Measurements from ENCODE around the gene ASIP.

DNA sequence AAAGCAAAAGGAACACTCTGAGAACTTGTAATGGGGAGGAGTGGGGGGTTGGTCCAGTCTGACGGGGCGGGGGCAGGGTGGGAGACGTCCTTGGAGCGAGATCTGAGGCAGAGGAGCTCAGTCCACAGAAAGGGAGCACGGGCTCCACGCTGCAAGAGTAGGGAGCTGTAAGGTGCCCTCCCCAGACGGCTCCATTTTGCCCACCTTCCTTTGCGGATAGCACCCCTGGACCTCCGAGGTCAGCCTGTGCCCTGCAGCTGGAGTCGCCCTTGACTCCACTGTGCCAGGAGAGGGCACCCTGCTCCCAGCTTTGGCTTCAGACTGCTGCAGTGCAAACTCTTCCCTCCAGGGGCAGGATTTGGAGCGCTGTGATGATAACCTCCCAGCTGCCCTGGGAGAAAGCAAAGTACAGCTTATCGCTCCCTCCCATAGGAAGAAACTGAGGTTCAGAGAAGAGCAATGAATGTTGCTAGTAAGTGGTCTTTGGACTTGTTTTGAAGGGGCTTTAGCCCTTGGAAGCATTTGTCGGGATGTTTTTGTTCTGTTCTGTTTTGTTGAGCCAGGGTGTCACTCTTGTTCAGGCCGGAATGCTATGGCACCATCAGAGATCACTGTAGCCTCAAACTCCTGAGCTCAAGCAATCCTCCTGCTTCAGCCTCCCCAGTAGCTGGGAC, 71.5 kb downstream of the ASIP start:
- TF ChIP-seq, protein P1, sequence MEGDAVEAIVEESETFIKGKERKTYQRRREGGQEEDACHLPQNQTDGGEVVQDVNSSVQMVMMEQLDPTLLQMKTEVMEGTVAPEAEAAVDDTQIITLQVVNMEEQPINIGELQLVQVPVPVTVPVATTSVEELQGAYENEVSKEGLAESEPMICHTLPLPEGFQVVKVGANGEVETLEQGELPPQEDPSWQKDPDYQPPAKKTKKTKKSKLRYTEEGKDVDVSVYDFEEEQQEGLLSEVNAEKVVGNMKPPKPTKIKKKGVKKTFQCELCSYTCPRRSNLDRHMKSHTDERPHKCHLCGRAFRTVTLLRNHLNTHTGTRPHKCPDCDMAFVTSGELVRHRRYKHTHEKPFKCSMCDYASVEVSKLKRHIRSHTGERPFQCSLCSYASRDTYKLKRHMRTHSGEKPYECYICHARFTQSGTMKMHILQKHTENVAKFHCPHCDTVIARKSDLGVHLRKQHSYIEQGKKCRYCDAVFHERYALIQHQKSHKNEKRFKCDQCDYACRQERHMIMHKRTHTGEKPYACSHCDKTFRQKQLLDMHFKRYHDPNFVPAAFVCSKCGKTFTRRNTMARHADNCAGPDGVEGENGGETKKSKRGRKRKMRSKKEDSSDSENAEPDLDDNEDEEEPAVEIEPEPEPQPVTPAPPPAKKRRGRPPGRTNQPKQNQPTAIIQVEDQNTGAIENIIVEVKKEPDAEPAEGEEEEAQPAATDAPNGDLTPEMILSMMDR (IDR thresholded peaks at IDR 0.05; ENCODE audit: insufficient read depth, low read depth, low read length) = peak; percentile 100
- TF ChIP-seq EZH2 (IDR thresholded peaks at IDR 0.05; ENCODE audit: insufficient read depth, low read length) = no peak
